ENCODE results near the gene SPINK14.

SPINK14 gene

GRCh38 chr5:148209151-148209770 is 40.9 kb downstream of the SPINK14 start:
- ChIA-PET POLR2A (no interaction called here), CTCF (interaction anchor here (1.4 kb wide), 1 partner anchor 351 kb away, joined by 3 read pairs; no protein-coding TSS in a partner anchor)
- Histone ChIP-seq H3K27ac (ENCODE audit: extremely low read depth, low read depth, low read length) (no peak overlapping the region), H3K36me3 (ENCODE audit: control insufficient read depth in 2 of 2, insufficient read depth in 1 of 2, low read length in 2 of 2) (no peaks in the 10 kb centered on the region), H3K4me1 (ENCODE audit: control insufficient read depth, insufficient read depth, low read length) (no peaks in the 10 kb centered on the region), H3K4me3 (ENCODE audit: low read depth, low read length) (no peak overlapping the region), H3K9me3 (ENCODE audit: control insufficient read depth, insufficient read depth, low read depth, low read length) (no peaks in the 10 kb centered on the region)
- TF ChIP-seq ZNF792 (tag by site-specific recombination; IDR thresholded peaks at IDR 0.05) (no peak), ZNF202 (tag by site-specific recombination; IDR thresholded peaks at IDR 0.05; ENCODE audit: borderline replicate concordance) (no peak), ZXDB (tag by site-specific recombination; IDR thresholded peaks at IDR 0.05) (no peak), ZEB2 (tag by site-specific recombination; IDR thresholded peaks at IDR 0.05) (no peak), ZNF140 (tag by site-specific recombination; IDR thresholded peaks at IDR 0.05) (no peak)
- TF ChIP-seq, protein P1, sequence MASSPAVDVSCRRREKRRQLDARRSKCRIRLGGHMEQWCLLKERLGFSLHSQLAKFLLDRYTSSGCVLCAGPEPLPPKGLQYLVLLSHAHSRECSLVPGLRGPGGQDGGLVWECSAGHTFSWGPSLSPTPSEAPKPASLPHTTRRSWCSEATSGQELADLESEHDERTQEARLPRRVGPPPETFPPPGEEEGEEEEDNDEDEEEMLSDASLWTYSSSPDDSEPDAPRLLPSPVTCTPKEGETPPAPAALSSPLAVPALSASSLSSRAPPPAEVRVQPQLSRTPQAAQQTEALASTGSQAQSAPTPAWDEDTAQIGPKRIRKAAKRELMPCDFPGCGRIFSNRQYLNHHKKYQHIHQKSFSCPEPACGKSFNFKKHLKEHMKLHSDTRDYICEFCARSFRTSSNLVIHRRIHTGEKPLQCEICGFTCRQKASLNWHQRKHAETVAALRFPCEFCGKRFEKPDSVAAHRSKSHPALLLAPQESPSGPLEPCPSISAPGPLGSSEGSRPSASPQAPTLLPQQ (tag by site-specific recombination; IDR thresholded peaks at IDR 0.05): no peak
- TF ChIP-seq, protein P2, sequence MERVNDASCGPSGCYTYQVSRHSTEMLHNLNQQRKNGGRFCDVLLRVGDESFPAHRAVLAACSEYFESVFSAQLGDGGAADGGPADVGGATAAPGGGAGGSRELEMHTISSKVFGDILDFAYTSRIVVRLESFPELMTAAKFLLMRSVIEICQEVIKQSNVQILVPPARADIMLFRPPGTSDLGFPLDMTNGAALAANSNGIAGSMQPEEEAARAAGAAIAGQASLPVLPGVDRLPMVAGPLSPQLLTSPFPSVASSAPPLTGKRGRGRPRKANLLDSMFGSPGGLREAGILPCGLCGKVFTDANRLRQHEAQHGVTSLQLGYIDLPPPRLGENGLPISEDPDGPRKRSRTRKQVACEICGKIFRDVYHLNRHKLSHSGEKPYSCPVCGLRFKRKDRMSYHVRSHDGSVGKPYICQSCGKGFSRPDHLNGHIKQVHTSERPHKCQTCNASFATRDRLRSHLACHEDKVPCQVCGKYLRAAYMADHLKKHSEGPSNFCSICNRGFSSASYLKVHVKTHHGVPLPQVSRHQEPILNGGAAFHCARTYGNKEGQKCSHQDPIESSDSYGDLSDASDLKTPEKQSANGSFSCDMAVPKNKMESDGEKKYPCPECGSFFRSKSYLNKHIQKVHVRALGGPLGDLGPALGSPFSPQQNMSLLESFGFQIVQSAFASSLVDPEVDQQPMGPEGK (tag by site-specific recombination; IDR thresholded peaks at IDR 0.05): no peak

GRCh38 chr5:148214665-148215185 is 46.4 kb downstream of the SPINK14 start:
- no peak overlapping the region for H3K4me3 ChIP-seq (ENCODE audit: low read depth, low read length)
- ChIA-PET CTCF (interaction anchor here (0.6 kb wide), 1 partner anchor 122 kb away, joined by 3 read pairs; no protein-coding TSS in a partner anchor), POLR2A (no interaction called here)
- H3K9me3 ChIP-seq (ENCODE audit: control insufficient read depth, insufficient read depth, low read depth, low read length): no peaks in the 10 kb centered on the region
- H3K27ac ChIP-seq (ENCODE audit: extremely low read depth, low read depth, low read length): no peak overlapping the region
- TF ChIP-seq ZBTB48 (tag by site-specific recombination; IDR thresholded peaks at IDR 0.05) (no peak), YY2 (tag by site-specific recombination; IDR thresholded peaks at IDR 0.05) (no peak), ZNF48 (tag by site-specific recombination; IDR thresholded peaks at IDR 0.05) (no peak), ZNF223 (tag by site-specific recombination; IDR thresholded peaks at IDR 0.05) (no peak), ZNF701 (tag by site-specific recombination; IDR thresholded peaks at IDR 0.05) (no peak), ZNF350 (tag by site-specific recombination; IDR thresholded peaks at IDR 0.05) (no peak), ZNF16 (tag by site-specific recombination; IDR thresholded peaks at IDR 0.05; ENCODE audit: low read depth) (no peak), ZSCAN30 (tag by site-specific recombination; IDR thresholded peaks at IDR 0.05) (no peak)
- TF ChIP-seq, protein P3, sequence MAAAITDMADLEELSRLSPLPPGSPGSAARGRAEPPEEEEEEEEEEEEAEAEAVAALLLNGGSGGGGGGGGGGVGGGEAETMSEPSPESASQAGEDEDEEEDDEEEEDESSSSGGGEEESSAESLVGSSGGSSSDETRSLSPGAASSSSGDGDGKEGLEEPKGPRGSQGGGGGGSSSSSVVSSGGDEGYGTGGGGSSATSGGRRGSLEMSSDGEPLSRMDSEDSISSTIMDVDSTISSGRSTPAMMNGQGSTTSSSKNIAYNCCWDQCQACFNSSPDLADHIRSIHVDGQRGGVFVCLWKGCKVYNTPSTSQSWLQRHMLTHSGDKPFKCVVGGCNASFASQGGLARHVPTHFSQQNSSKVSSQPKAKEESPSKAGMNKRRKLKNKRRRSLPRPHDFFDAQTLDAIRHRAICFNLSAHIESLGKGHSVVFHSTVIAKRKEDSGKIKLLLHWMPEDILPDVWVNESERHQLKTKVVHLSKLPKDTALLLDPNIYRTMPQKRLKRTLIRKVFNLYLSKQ (tag by site-specific recombination; IDR thresholded peaks at IDR 0.05; ENCODE audit: borderline replicate concordance): no peak
- TF ChIP-seq, protein P4, sequence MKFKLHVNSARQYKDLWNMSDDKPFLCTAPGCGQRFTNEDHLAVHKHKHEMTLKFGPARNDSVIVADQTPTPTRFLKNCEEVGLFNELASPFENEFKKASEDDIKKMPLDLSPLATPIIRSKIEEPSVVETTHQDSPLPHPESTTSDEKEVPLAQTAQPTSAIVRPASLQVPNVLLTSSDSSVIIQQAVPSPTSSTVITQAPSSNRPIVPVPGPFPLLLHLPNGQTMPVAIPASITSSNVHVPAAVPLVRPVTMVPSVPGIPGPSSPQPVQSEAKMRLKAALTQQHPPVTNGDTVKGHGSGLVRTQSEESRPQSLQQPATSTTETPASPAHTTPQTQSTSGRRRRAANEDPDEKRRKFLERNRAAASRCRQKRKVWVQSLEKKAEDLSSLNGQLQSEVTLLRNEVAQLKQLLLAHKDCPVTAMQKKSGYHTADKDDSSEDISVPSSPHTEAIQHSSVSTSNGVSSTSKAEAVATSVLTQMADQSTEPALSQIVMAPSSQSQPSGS (tag by site-specific recombination; IDR thresholded peaks at IDR 0.05; ENCODE audit: low read depth): no peak
- H3K36me3 ChIP-seq (ENCODE audit: control insufficient read depth in 2 of 2, insufficient read depth in 1 of 2, low read length in 2 of 2): no peaks in the 10 kb centered on the region
- H3K4me1 ChIP-seq (ENCODE audit: control insufficient read depth, insufficient read depth, low read length): no peaks in the 10 kb centered on the region
